LHCN-M2 (cell line): ENCODE data around the gene PTPRK. TPM values are rescaled to one million over a fixed set of nuclear protein-coding genes. Genes with fewer than 3 reads are reported as not detected.

Experiments used
- DNase-seq: peaks from one replicate; pipeline ENCODE4 v3.0.0-alpha.2; 2012; ENCODE audit warnings: low read depth
- polyA plus RNA-seq: library from polyadenylated mRNA; unstranded; fragments of >200 nt; gene quantifications from one replicate; pipeline ENCODE4 v1.2.1, GENCODE V29; 2012; ENCODE audit warnings: missing spikeins
- total RNA-seq: library from RNA; depleted of rRNA; stranded (reverse); fragments of >200 nt; gene quantifications from 2 replicates; pipeline ENCODE4 v1.2.3, GENCODE V29; 2014; rRNA removed

The PTPRK gene
- total RNA-seq, result 41.7 and 50.9 TPM in 2 replicates
- polyA plus RNA-seq, result 23.2 TPM

- peak; percentile 92 for DNase-seq
These were observed at the start of gene PTPRK for GRCh38 chr6:128520436-128521281. TSS of gene PTPRK (minus strand) at chr6:128520599. CDS start at chr6:128520358, 241 bp downstream.

GRCh38 chr6:128567029-128567428 is 46.6 kb upstream of the PTPRK start:
- peak; percentile 20 for DNase-seq

GRCh38 chr6:128560966-128561365 is 40.6 kb upstream of the PTPRK start:
- DNase-seq, result no peak

- no peak for DNase-seq
These were observed 38.5 kb upstream of the PTPRK start for GRCh38 chr6:128558924-128559323.

- DNase-seq, result no peak
These were observed 37.6 kb upstream of the PTPRK start for GRCh38 chr6:128558021-128558420.

GRCh38 chr6:128557081-128557480 is 36.7 kb upstream of the PTPRK start:
- DNase-seq, result no peak

- DNase-seq, result peak; percentile 53
These were observed 33.9 kb upstream of the PTPRK start for GRCh38 chr6:128554302-128554701.

GRCh38 chr6:128541261-128541660 is 20.9 kb upstream of the PTPRK start:
- no peak for DNase-seq

GRCh38 chr6:128538763-128539162 is 18.4 kb upstream of the PTPRK start:
- peak; percentile 17 for DNase-seq

GRCh38 chr6:128532827-128533226 is 12.4 kb upstream of the PTPRK start:
- peak; percentile 34 for DNase-seq

GRCh38 chr6:128532136-128532535 is 11.7 kb upstream of the PTPRK start:
- no peak for DNase-seq

- no peak for DNase-seq
These were observed 11.3 kb upstream of the PTPRK start for GRCh38 chr6:128531696-128532095.

GRCh38 chr6:128528241-128528640 is 7.8 kb upstream of the PTPRK start:
- no peak for DNase-seq

GRCh38 chr6:128527375-128527774 is 7.0 kb upstream of the PTPRK start:
- DNase-seq, result no peak

GRCh38 chr6:128526152-128526914 is 5.9 kb upstream of the PTPRK start:
- DNase-seq, result no peak

- DNase-seq, result no peak
These were observed 5.0 kb upstream of the PTPRK start for GRCh38 chr6:128525406-128525805.

- DNase-seq, result no peak
These were observed 858 bp upstream of the PTPRK start for GRCh38 chr6:128521282-128521632.

- DNase-seq, result no peak
These were observed 416 bp downstream of the PTPRK start for GRCh38 chr6:128519931-128520435.

- peak; percentile 64 for DNase-seq
These were observed 1.1 kb downstream of the PTPRK start for GRCh38 chr6:128519132-128519930.

- no peak for DNase-seq
These were observed 1.8 kb downstream of the PTPRK start for GRCh38 chr6:128518434-128519131.

GRCh38 chr6:128517124-128517523 is 3.3 kb downstream of the PTPRK start:
- DNase-seq, result no peak
